Measurements from ENCODE around the gene SLC9A5.
A peak's percentile ranks its signal among the peaks of the same experiment; 100 is the strongest.

The SLC9A5 gene

DNA sequence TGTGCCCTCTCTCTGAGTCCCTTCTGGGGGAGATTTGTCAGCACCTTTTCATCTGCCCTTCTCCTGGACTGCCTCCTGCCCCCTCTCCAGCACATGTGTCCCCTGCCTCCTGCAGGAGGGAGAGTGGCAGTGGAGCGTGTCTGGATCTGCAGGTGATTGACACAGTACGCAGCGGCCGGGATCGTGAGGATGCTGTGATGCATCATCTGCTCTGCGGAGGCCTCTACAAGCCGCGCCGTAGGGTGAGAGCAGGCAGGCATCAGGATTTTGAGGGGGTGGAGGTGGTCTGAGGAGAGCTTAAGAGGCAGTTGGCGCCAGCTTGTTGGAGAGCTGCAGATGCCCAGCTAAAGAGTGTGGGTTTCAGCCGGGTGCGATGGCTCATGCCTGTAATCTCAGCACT, 10.9 kb downstream of the SLC9A5 start:
- TF ChIP-seq TEAD4 (IDR thresholded peaks at IDR 0.05) (no peak), ZBTB7A (IDR thresholded peaks at IDR 0.05; ENCODE audit: low read depth) (no peak), TAF1 (IDR thresholded peaks at IDR 0.05; ENCODE audit: low read depth) (no peak), YY1 (IDR thresholded peaks at IDR 0.05; ENCODE audit: low read depth) (no peak), FOXM1 (IDR thresholded peaks at IDR 0.05; ENCODE audit: borderline replicate concordance, low read depth) (no peak), EGR1 (IDR thresholded peaks at IDR 0.05) (no peak), CEBPB (IDR thresholded peaks at IDR 0.05) (no peak), CREB1 (IDR thresholded peaks at IDR 0.05; ENCODE audit: low read depth) (no peak), TCF12 (IDR thresholded peaks at IDR 0.05; ENCODE audit: low read depth) (no peak), RAD21 (IDR thresholded peaks at IDR 0.05; ENCODE audit: low read depth) (no peak), EP300 (IDR thresholded peaks at IDR 0.05; ENCODE audit: borderline replicate concordance) (no peak), NFIC (IDR thresholded peaks at IDR 0.05) (no peak)
- TF ChIP-seq, protein P1, sequence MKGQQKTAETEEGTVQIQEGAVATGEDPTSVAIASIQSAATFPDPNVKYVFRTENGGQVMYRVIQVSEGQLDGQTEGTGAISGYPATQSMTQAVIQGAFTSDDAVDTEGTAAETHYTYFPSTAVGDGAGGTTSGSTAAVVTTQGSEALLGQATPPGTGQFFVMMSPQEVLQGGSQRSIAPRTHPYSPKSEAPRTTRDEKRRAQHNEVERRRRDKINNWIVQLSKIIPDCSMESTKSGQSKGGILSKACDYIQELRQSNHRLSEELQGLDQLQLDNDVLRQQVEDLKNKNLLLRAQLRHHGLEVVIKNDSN (IDR thresholded peaks at IDR 0.05): no peak
- TF ChIP-seq, protein P2, sequence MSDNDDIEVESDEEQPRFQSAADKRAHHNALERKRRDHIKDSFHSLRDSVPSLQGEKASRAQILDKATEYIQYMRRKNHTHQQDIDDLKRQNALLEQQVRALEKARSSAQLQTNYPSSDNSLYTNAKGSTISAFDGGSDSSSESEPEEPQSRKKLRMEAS (IDR thresholded peaks at IDR 0.05): no peak
- TF ChIP-seq, protein P3, sequence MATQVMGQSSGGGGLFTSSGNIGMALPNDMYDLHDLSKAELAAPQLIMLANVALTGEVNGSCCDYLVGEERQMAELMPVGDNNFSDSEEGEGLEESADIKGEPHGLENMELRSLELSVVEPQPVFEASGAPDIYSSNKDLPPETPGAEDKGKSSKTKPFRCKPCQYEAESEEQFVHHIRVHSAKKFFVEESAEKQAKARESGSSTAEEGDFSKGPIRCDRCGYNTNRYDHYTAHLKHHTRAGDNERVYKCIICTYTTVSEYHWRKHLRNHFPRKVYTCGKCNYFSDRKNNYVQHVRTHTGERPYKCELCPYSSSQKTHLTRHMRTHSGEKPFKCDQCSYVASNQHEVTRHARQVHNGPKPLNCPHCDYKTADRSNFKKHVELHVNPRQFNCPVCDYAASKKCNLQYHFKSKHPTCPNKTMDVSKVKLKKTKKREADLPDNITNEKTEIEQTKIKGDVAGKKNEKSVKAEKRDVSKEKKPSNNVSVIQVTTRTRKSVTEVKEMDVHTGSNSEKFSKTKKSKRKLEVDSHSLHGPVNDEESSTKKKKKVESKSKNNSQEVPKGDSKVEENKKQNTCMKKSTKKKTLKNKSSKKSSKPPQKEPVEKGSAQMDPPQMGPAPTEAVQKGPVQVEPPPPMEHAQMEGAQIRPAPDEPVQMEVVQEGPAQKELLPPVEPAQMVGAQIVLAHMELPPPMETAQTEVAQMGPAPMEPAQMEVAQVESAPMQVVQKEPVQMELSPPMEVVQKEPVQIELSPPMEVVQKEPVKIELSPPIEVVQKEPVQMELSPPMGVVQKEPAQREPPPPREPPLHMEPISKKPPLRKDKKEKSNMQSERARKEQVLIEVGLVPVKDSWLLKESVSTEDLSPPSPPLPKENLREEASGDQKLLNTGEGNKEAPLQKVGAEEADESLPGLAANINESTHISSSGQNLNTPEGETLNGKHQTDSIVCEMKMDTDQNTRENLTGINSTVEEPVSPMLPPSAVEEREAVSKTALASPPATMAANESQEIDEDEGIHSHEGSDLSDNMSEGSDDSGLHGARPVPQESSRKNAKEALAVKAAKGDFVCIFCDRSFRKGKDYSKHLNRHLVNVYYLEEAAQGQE (IDR thresholded peaks at IDR 0.05; ENCODE audit: low read depth): no peak

DNA sequence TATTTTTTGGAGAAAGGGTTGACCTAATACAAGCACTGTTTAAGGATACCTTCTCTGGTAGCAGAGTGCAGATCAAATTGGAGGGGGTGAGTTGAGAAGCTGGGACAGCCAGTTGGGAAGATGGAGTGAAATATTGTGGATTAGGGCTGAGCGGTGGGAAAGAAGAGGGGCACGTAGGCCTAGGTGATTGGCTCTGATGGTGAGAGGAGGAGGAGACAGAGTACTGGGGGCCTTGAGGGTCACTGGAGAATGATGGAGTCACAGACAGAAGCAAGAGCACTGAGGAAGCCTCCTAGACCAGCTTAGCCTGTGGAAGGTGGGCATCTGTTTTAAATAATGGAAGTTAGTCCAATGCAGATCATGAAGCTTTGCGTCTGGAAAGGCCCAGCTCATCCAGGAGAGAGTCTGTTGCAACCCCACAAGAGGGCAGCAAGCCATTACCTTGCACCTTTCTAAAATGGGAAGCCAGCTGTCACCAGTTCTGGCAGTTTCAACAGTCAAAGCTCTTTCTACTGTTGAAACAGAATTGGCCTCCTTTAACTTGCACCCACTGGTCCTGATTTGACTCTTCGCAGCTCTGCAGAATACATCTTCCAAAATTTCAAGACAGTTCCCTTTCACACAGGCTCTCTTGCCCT, 11.8 kb downstream of the SLC9A5 start:
- no peak for TF ChIP-seq NFIC (IDR thresholded peaks at IDR 0.05)
- peak; percentile 87 for TF ChIP-seq RAD21 (IDR thresholded peaks at IDR 0.05; ENCODE audit: low read depth)

DNA sequence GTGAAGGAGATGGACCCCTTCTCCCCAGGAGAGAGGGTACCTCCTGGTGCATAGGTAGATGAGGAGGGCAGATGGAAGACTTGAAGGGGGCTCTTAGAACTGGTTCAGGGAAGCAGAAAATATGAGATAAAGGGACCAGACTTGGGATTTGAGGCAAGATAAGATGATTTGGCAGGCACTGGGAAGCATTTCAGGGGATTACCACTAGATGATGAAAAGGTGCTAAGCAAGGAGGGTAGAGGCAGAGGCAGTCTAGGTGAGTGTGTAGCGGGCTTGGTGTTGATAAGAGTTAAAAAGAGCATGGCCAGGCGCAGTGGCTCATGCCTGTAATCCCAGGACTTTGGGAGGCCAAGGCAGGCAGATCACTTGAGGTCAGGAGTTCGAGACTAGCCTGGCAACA, 14.4 kb downstream of the SLC9A5 start:
- TF ChIP-seq TEAD4 (IDR thresholded peaks at IDR 0.05) (no peak), YY1 (IDR thresholded peaks at IDR 0.05; ENCODE audit: low read depth) (no peak), CEBPB (IDR thresholded peaks at IDR 0.05) (no peak), EP300 (IDR thresholded peaks at IDR 0.05; ENCODE audit: borderline replicate concordance) (no peak), RAD21 (IDR thresholded peaks at IDR 0.05; ENCODE audit: low read depth) (no peak), CREB1 (IDR thresholded peaks at IDR 0.05; ENCODE audit: low read depth) (no peak), TCF12 (IDR thresholded peaks at IDR 0.05; ENCODE audit: low read depth) (no peak), EGR1 (IDR thresholded peaks at IDR 0.05) (no peak), FOXM1 (IDR thresholded peaks at IDR 0.05; ENCODE audit: borderline replicate concordance, low read depth) (no peak), ZBTB7A (IDR thresholded peaks at IDR 0.05; ENCODE audit: low read depth) (no peak), TAF1 (IDR thresholded peaks at IDR 0.05; ENCODE audit: low read depth) (no peak), NFIC (IDR thresholded peaks at IDR 0.05) (no peak)
- TF ChIP-seq, protein P3 (IDR thresholded peaks at IDR 0.05; ENCODE audit: low read depth): no peak
- TF ChIP-seq, protein P1 (IDR thresholded peaks at IDR 0.05): no peak
- TF ChIP-seq, protein P2 (IDR thresholded peaks at IDR 0.05): no peak

DNA sequence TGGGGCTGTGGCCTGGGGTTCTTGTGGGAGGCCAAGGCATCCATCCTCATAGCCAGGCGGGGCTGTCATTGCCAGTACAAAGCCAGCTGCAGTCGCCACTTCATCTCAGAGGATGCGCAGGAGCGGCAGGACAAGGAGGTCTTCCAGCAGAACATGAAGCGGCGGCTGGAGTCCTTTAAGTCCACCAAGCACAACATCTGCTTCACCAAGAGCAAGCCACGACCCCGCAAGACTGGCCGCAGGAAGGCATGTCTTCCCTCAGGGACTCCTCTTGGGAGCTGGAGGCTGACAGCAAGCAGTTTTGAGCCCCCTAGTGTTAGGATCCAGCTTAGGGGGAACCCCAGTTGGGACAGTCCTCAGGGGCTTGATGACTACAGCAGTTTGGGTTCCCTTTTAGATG, 15.5 kb downstream of the SLC9A5 start:
- TF ChIP-seq CEBPB (IDR thresholded peaks at IDR 0.05): no peak
- TF ChIP-seq, protein P3 (IDR thresholded peaks at IDR 0.05; ENCODE audit: low read depth): no peak
- TF ChIP-seq CREB1 (IDR thresholded peaks at IDR 0.05; ENCODE audit: low read depth): no peak
- no peak for TF ChIP-seq TAF1 (IDR thresholded peaks at IDR 0.05; ENCODE audit: low read depth)
- TF ChIP-seq, protein P2 (IDR thresholded peaks at IDR 0.05): no peak
- TF ChIP-seq FOXM1 (IDR thresholded peaks at IDR 0.05; ENCODE audit: borderline replicate concordance, low read depth): no peak
